Lower lobe of right lung (tissue), 2 donors: ENCODE results near the gene SCAPER. TPM values are rescaled to one million over a fixed set of nuclear protein-coding genes. Genes with fewer than 3 reads are reported as not detected.

Source experiments
- ATAC-seq, 2 donors: fragments of 200-7000 bp; cut with Tn5 transposase; one replicate each; pipeline ENCODE4 v1.9.1; 2020 to 2022; ENCODE audit warnings: mild to moderate bottlenecking in 2 of 2, moderate library complexity in 2 of 2
- DNase-seq: peaks from one replicate; pipeline ENCODE4 v3.0.0-alpha.2; 2020
- H3K27ac ChIP-seq: fragments of 200-600 bp; one replicate; pipeline ENCODE4 v1.8.0; 2022
- H3K27me3 ChIP-seq: fragments of 200-600 bp; one replicate; pipeline ENCODE4 v1.8.0; 2022; ENCODE audit warnings: low read depth
- H3K36me3 ChIP-seq: fragments of 200-600 bp; one replicate; pipeline ENCODE4 v1.8.0; 2022; ENCODE audit warnings: mild to moderate bottlenecking
- H3K4me1 ChIP-seq: fragments of 200-600 bp; one replicate; pipeline ENCODE4 v1.8.0; 2022
- H3K4me3 ChIP-seq: fragments of 200-600 bp; one replicate; pipeline ENCODE4 v1.8.0; 2022; ENCODE audit warnings: mild to moderate bottlenecking
- H3K9me3 ChIP-seq: fragments of 200-600 bp; one replicate; pipeline ENCODE4 v1.8.0; 2022
- CTCF ChIP-seq: fragments of 200-600 bp; IDR thresholded peaks from one replicate; pipeline ENCODE4 v1.8.0; 2022; ENCODE audit warnings: antibody characterized with exemption, mild to moderate bottlenecking
- intact Hi-C: fragments of 100-400 bp; cut with DNase I; formaldehyde crosslinking; loops from one replicate; pipeline ENCODE4 v1.11.0; 2022
- long read RNA-seq: library from polyadenylated mRNA; unstranded; transcript quantifications from one replicate; pipeline ENCODE4 v2.0.0, GENCODE V29; 2021
- total RNA-seq: library from RNA; stranded (reverse); fragmentation: NEBNext Ultra II Directional; extraction: Animal tissue kit (Norgen Biotek cat#: 25700); gene quantifications from one replicate; pipeline ENCODE4 v1.2.1, GENCODE V29; 2021
- donor health status: DM: no; HTN: yes; CAD: no; lungs with severe emphysema.

SCAPER gene
- total RNA-seq: 34.2 TPM
- long read RNA-seq, full-length matches to known transcripts: 4 of 48 reads
- long read RNA-seq, partial matches to known transcripts: 22 of 48 reads
- long read RNA-seq, other reads (novel, unspliced or antisense): 22 of 48 reads

GRCh38 chr15:76905013-76905839 is at the start of gene SCAPER:
TSS of gene SCAPER (minus strand) at chr15:76905340. CDS start at chr15:76883817, 21,523 bp downstream.
- Histone ChIP-seq H3K9me3 (no peaks in the 10 kb centered on the region), H3K4me3 (peak within 1 kb of the TSS; percentile 83), H3K4me1 (peaks cover 37% of the 10 kb centered on the region), H3K36me3 (no peaks in the 10 kb centered on the region), H3K27ac (peak within 1 kb of the TSS; percentile 90), H3K27me3 (no peaks in the 10 kb centered on the region)
- ATAC-seq: peak; percentile 98
- DNase-seq: peak; percentile 95
- peak; percentile 29 for TF ChIP-seq CTCF
- intact Hi-C loops: no loop called here

- TF ChIP-seq CTCF: no peak
- intact Hi-C loops: no loop called here
These were observed 49.6 kb upstream of the SCAPER start for GRCh38 chr15:76954744-76955143.

GRCh38 chr15:76953913-76954312 is 48.8 kb upstream of the SCAPER start:
- Histone ChIP-seq H3K36me3 (peaks cover 13% of the 10 kb centered on the region), H3K4me1 (no peaks in the 10 kb centered on the region), H3K27ac (no peak overlapping the region), H3K27me3 (no peaks in the 10 kb centered on the region), H3K9me3 (no peaks in the 10 kb centered on the region), H3K4me3 (no peak overlapping the region)
- DNase-seq: no peak
- ATAC-seq: no peak
- intact Hi-C loops: no loop called here
- no peak for TF ChIP-seq CTCF

More at GRCh38 chr15:76954744-76955143, 49.6 kb upstream of the SCAPER start:
- H3K36me3 ChIP-seq: peaks cover 5% of the 10 kb centered on the region
- no peaks in the 10 kb centered on the region for H3K9me3 ChIP-seq
- DNase-seq (no peak), ATAC-seq (no peak)
- no peaks in the 10 kb centered on the region for H3K27me3 ChIP-seq
- H3K4me1 ChIP-seq: no peaks in the 10 kb centered on the region
- H3K4me3 ChIP-seq: no peak overlapping the region
- H3K27ac ChIP-seq: no peak overlapping the region

GRCh38 chr15:76951220-76951619 is 46.1 kb upstream of the SCAPER start:
- Histone ChIP-seq H3K27me3 (no peaks in the 10 kb centered on the region), H3K36me3 (peaks cover 35% of the 10 kb centered on the region), H3K4me1 (no peaks in the 10 kb centered on the region), H3K9me3 (no peaks in the 10 kb centered on the region), H3K27ac (no peak overlapping the region), H3K4me3 (no peak overlapping the region)
- ATAC-seq (no peak), DNase-seq (no peak)
- intact Hi-C loops: no loop called here
- TF ChIP-seq CTCF: no peak

- no peaks in the 10 kb centered on the region for H3K4me1 ChIP-seq
- intact Hi-C loops: no loop called here
- H3K27me3 ChIP-seq: no peaks in the 10 kb centered on the region
- no peak for DNase-seq
- H3K36me3 ChIP-seq: peaks cover 58% of the 10 kb centered on the region
- no peak for TF ChIP-seq CTCF
- H3K4me3 ChIP-seq: no peak overlapping the region
- H3K9me3 ChIP-seq: no peaks in the 10 kb centered on the region
- no peak for ATAC-seq
- H3K27ac ChIP-seq: no peak overlapping the region
These were observed 42.3 kb upstream of the SCAPER start for GRCh38 chr15:76947454-76947853.
